ENCODE measurements around the gene CLMN.
"Not testable (repeated sequence)": the region's sequence is repeated elsewhere in the genome, so short reads cannot be mapped to it uniquely, and the experiment has no call there.

The CLMN gene

DNA sequence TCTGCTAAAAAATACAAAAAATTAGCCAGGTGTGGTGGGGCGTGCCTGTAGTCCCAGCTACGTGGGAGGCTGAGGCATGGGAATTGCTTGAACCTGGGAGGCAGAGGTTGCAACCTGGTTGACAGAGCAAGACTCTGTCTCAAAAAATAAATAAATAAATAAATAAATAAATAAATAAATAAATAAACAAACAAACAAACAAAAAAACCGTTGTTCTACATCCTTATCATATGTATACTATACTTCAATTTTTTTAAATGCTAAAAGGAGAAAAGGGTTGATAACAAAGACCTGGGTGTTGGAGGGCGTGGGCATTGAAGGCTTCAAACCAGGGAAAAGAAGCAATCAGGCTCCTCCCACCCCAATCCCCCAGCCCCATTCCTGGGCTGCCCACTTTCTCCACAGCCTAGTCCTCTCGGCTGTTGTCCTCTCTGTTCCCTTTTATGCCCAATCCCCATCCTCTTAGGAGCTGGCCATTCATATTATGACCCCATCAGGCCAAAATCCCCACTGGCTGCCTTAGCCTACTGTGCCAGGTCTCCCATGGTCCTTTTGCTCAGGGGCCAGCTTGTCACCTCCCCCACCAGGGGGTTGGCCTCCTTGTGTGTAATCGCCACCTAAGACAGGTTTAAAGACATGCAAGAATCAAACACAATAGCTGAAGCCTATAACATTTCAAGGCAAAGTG lies 30.2 kb downstream of the CLMN start:
- DNase-seq (ENCODE audit: insufficient read length, low spot score) (no peak), FAIRE-seq (no peak)

- FAIRE-seq (no peak), DNase-seq (ENCODE audit: insufficient read length, low spot score) (no peak)
Measured at GRCh38 chr14:95288672-95289322, 30.9 kb downstream of the CLMN start.

DNA sequence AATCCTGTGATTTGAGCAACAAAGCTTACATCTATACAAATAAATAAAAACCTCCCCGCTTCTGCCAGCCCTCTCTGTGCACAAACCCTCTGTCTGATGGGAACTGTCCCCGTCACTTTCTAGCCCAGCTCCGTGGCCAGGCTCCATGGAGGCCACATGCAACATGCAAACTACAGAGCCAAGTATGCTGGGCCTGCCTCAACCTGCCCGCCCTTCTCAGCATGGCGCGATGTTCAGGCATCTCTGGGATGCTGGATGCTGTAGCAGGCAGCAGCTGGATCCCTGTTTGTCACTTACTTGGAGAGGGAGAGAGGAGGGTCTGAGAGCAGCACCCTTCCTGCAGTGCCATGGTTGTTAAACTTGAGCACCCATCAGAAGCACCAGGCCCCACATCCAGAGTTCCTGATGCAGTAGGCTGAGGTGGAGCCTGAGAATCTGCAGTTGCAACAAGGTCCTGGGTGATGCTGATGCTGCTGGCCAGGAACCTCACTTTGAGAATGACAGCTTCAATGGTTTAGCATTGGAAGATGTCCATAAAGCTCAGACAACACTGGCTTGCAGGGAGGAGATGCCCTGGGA lies 32.4 kb downstream of the CLMN start:
- FAIRE-seq (no peak), DNase-seq (ENCODE audit: insufficient read length, low spot score) (no peak)

DNA sequence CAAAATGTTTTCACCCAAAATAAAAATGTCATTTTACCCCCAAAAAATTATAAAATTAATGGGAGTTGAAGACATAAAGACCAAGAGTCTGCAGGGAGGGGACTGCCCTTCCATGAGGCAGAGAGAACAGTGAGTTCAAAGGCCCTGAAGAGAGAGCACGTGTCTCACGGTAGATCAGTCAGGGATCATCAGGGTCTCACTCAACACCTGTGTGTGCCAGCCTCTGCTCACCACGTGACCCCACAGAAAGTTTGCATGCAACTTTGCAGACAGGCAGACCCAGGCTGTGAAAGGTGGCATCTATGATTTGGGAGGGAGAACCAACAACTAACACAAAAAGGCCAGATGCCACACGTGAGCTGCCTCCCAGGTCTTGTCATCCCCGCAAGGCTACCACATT lies 33.1 kb downstream of the CLMN start:
- DNase-seq (ENCODE audit: insufficient read length, low spot score) (no peak), FAIRE-seq (no peak)

GRCh38 chr14:95285566-95285965 lies 34.1 kb downstream of the CLMN start:
- FAIRE-seq (no peak), DNase-seq (ENCODE audit: insufficient read length, low spot score) (no peak)

DNA sequence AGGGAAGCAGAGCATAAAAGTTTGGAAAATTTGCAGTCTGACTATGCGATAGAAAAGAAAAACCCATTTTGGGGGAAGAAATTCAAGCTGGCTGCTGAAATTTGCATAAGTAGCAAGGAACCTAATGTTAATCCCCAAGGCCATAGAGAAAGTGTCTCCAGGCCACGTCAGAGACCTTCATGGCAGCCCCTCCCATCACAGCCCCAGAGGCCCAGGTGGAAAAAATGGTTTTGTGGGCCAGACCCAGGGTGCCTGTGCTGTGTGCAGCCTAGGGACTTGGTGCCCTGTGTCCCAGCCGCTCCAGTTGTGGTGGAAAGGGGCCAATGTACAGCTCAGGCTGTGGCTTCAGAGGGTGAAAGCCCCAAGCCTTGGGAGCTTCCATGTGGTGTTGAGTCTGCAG lies 35.9 kb downstream of the CLMN start:
- FAIRE-seq; DNase-seq (ENCODE audit: insufficient read length, low spot score): not testable (repeated sequence)

DNA sequence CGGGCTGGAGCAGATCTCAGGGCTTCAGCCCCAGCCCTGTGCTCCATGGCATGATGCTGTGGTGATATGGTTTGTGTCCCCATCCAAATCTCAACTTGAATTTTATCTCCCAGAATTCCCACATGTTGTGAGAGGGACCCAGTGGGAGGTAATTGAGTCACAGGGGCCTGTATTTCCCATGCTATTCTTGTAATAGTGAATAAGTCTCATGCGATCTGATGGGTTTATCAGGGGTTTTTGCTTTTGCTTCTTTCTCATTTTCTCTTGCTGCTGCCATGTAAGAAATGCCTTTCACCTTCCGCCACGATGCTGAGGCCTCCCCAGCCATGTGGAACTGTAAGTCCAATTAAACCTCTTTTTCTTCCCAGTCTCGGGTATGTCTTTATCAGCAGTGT lies 36.7 kb downstream of the CLMN start:
- DNase-seq (ENCODE audit: insufficient read length, low spot score); FAIRE-seq: not testable (repeated sequence)

DNA sequence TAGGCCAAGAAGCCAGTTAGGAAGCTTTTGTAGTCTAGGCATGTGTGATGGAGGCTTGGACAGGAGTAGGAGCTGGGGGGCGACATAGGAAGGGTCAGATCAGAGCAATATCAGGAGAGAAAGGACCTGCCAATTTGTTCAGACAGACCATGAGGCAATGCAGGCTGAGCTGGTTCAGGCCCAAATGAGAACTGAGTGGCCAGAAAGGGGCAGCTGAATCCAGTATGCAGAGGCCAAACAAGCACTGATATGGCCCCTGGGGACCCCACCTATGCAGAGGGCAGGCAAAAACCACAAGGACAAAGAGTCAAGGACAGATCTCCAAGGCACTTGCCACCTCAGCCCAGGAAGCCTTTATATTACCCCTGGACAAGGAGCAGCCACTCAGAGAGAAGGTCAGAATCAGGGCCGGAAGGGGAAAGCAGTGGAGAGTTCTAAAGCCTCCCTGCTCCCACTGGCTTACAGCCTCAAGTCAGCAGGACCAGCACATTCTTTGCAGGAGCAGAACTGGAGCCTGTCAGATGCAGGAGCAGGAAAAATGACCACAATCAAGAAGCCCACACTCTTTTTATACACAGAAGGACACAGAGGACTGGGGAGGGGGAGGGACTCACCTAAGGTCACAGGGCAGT lies 37.2 kb downstream of the CLMN start:
- no peak for FAIRE-seq
- no peak for DNase-seq (ENCODE audit: insufficient read length, low spot score)

GRCh38 chr14:95281560-95282176 lies 38.0 kb downstream of the CLMN start:
- FAIRE-seq: no peak
- DNase-seq (ENCODE audit: insufficient read length, low spot score): no peak

GRCh38 chr14:95275494-95275893 lies 44.2 kb downstream of the CLMN start:
- DNase-seq (ENCODE audit: insufficient read length, low spot score) (no peak), FAIRE-seq (no peak)

- DNase-seq (ENCODE audit: insufficient read length, low spot score) (no peak), FAIRE-seq (no peak)
Measured at GRCh38 chr14:95274874-95275273, 44.8 kb downstream of the CLMN start.

DNA sequence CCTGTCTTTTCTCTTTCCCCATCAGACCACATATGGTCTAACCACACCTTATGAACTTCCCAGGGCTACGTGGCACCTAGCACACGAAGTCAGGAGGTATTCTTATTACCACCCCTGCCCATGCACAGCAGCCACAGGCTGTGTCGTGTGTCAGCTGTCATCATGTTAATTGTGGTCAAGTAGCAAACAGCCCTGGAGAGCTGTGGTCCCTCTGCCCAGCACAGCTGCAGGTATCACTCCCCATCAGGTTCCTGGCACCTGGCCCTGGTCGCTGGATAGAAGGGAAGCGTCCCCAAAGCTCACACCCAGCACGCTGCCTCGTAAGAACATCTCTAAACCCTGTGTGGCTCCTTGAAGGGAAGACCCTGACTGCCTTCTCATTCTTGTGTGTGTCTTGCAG lies 45.4 kb downstream of the CLMN start:
- DNase-seq (ENCODE audit: insufficient read length, low spot score) (no peak), FAIRE-seq (no peak)

DNA sequence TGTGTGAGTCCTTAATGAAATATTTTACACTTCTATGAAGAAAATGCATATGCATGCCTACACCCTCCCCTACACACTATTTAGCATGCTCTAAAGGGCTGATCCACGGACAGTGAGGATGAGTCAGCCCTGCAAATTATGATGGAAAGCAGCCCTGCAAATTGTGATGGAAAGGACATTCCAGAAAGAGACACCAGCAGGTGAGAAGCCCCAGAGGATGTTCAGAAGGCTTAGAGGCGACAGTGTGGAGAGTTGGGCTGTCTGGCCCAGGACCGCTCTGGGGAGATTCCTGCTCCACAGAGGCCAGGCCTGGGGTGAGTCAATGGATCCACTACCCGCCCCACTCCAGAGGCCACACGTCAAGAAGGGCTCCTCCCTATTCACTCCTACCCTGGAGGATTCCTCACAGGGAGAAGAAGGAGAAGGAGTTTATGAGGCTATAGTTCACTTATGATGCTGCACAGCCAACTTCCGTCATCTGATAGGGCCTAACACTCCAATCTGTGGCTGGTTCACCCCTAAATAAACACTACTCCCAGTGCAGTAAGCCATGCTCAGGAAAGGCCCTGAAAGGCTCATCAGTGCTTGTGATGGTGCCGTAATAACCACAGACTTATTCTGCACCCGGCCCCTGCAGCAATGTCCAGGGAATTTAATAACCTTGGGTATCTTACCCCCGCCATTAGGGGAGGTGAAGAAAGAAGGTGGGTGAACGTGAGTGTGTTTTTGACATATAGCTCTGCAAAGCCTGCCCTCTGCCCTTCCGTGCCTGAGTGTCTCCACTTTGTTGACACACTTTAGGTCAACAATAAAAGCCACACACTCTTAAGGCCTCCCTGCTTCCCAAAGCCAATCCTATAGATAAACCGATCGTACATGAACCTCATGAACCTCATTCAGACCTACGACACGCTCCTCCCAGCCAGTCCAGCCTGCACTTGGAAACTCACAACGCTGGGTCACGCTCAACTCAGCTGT lies 46.4 kb downstream of the CLMN start:
- no peak for DNase-seq (ENCODE audit: insufficient read length, low spot score)
- FAIRE-seq: no peak

DNA sequence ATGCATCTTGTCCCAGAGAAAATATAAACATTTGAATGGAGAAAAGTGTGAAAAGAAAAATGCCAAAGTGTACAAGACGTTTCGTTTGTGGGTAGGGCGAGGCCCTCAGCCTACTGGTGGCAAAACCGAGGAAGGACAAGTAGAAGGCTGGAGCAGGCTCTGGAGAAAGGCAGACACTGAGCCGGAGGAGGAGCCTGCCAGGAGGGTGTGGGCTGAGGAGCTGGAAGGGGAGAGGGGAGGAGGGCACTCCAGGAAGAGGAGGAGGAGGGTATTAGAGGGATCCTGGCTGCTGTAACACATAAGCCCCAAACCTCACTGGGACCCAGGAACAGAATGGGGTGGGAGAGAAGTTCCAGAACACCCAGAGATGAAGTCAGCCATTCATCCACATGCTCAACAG lies 47.7 kb downstream of the CLMN start:
- no peak for DNase-seq (ENCODE audit: insufficient read length, low spot score)
- no peak for FAIRE-seq

- FAIRE-seq: no peak
- no peak for DNase-seq (ENCODE audit: insufficient read length, low spot score)
Measured at GRCh38 chr14:95270203-95270602, 49.5 kb downstream of the CLMN start.

- FAIRE-seq: no peak
- no peak for DNase-seq (ENCODE audit: insufficient read length, low spot score)
Measured at GRCh38 chr14:95269493-95269892, 50.2 kb downstream of the CLMN start.

- DNase-seq (ENCODE audit: insufficient read length, low spot score) (no peak), FAIRE-seq (no peak)
Measured at GRCh38 chr14:95268350-95268749, 51.4 kb downstream of the CLMN start.

- FAIRE-seq: no peak
Measured at GRCh38 chr14:95267306-95267705, 52.4 kb downstream of the CLMN start.

GRCh38 chr14:95265106-95266094 lies 54.3 kb downstream of the CLMN start:
- peak; percentile 81 for FAIRE-seq

More at GRCh38 chr14:95267306-95267705, 52.4 kb downstream of the CLMN start:
- no peak for DNase-seq (ENCODE audit: insufficient read length, low spot score)

More at GRCh38 chr14:95265106-95266094, 54.3 kb downstream of the CLMN start:
- peak; percentile 87 for DNase-seq (ENCODE audit: insufficient read length, low spot score)

All from HTR-8/SVneo (cell line).